Stimulated activated CD4-positive, alpha-beta T cell treated with anti-CD3 and anti-CD28 coated beads, Interleukin-4, amount 100 ng/mL, for 24 hours (primary cell): ENCODE results near the gene PRR5L.

ENCODE experiments used
- DNase-seq: peaks from one replicate; pipeline ENCODE4 v3.0.0-alpha.2; 2020

The PRR5L gene

DNA sequence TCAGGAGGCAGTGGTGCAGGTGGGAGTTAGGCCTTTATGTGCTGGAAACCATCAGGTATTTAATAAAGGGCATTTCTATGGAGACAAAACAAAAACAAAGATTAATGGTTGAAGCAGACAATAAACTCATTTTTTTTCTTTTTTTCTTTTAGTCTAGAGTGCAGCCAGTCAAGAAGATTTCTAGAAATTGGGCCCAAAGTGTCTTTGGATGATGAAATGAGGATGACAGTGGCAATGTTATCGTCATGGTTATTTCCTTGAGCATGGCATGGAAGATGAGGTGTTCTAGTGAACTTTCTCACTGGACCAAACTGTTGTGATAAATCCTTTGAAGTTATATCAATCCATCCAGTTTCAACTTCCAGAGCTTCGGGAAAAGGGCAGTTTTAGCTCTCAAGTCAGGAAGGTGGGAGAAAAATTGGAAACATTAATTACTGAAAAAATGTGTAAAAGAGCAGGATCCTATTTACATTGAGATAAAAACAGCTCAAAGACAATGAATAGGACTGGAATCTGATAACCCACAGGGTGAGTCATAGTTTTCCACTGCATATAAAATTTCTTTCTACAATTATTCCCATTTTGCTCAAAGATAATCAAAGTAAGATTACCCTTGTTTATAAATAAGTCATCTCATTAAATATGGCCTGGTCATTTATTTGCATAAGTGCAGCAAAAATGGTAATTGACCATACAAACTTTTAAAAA, 33.0 kb downstream of the PRR5L start:
- no peak for DNase-seq

DNA sequence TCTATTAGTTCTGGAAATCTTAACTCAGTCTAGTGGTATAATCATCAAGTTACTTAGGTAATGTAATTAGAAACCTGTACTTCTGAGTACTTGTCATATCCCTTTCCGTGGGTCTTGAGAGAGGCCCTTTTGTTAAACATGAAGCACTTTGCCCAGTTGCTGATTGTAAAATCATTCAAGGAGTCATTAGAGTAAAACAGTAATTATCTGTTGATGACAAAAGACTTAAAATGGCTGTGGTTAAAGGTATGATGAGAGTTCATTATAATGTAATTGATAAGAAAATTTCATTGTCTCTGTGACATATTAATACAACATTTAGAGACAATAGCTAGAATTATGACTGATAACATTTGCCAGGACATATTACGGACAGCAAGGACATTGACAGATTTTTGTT, 34.3 kb downstream of the PRR5L start:
- DNase-seq: no peak

DNA sequence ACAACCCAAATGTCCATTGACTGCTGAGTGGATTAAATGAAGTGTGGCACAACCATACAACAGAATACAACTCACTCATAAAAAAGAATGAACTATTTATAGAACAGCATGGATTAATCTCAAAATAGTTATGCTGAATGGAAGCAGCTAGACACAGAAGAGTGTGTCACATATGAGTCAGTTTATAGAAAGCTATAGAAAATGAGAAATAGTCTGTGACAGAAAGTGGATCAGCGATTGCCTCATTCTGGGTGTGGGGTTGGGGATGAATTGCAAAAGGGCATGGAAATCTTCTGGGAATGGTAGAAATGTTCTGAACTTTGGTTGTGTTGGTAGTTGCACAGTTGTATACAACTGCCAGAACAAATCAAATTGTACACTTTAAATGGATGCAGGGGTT, 37.4 kb downstream of the PRR5L start:
- DNase-seq: no peak

DNA sequence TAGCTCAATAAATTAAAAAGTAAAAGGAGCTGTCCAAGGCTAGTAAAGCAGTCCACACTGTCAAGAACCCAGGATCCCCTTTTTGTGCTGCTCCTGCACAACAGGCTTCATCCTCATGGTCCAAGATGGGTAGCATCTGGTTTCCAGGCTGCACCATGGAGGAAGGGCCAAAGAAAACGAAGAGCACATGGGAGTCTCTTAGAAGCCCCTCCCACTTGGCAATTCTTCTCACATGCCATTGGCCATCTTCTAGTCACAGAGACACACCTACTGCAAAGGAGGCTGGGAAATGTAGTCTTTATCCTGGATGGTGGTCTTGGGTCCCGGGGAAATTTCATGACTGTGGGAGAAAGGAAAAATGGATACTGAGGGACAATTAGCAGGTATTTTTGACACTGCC, 37.8 kb downstream of the PRR5L start:
- no peak for DNase-seq

DNA sequence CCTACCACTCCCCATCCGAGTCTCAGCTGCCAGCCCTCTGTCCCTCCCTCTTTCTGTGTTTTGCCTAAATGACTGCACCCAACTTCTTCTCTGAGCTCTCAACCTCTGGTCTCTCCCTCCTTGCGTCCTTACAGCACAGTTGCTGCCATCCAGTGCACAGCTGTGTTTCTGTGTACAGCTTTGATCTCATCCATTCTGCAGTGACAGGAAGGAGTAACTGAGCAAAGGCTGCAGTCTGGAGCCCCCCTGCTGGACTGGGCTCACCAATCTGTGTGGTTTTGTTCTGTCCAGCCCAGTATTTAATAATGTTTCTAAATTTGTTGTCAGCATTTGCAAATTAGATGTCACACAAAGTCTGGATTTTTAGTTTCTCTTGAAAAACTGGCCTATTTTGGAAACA, 43.8 kb downstream of the PRR5L start:
- DNase-seq: no peak

DNA sequence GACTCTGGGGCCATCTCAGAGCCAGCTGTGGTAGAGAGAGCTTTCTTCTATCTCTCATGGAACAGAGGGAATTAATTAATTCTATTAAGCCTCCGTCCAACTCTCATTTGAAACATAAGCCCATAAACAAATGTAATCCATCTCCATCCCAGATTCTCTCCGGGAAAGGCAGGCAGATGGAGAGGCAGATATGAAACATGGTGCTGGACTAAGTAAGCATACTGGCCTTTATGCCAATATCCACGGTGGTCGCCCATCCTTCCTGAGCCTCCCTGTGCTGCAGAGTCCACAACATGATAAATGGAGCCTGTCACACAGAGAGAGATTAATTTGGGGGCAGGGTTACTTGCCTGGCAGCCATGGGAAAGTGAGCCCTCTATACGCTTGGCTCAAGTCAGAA, 44.8 kb downstream of the PRR5L start:
- DNase-seq: no peak

DNA sequence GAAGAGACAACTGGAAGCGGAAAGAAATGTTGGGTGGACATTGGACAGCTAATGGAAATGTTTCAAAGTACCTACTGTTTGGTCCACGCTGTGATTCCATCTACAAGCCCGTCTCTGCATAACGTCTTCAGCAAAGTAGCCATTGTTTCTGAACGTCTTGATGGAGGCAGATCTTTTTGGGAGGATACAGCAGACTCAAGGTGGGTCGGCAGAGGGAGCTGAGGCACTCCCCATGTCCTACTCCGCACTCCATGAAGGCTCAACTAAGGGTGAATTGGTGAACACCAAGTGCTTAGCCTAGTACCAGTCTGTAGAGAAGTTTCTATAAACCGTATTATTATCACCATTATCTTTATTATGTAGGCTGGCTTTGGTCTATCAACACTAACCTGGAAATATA, 45.8 kb downstream of the PRR5L start:
- DNase-seq: no peak

DNA sequence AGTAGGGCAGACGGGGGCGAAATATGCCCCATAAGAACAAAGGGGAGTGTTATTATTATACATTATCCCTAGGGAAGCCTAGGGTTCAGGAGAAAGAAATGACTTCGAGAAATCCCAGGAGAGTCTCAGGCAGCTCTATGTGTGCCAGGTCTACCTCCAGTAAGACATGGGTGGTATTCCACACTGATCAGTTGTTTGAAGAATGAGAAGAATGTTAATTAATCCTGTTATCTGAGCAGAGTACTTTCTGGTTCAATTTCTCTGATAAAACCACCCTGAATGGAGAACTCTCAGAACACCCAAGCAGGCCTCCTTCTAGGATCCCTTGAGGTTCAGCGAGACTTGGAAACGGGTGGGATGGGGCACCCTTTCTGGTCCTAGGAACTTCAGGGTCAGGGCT, 46.2 kb downstream of the PRR5L start:
- no peak for DNase-seq

DNA sequence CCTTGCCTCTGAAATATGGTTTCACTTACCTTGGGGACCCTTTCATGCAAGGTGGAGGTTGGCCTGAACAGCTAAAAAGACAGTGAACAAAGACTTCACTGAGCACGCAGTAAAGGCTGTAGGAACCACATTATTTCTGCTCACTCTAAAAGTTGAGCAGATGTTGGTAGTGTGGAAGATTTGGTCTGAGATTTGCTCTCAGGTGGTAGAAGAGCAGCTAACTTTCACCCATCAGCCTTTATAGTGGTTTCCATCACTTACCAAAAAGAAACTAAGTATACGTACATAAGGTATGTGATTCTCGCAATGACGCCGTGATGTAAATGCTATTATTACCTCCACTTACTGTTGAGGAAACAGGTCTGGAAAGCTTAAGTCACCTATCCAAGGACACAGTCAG, 47.3 kb downstream of the PRR5L start:
- DNase-seq: no peak

DNA sequence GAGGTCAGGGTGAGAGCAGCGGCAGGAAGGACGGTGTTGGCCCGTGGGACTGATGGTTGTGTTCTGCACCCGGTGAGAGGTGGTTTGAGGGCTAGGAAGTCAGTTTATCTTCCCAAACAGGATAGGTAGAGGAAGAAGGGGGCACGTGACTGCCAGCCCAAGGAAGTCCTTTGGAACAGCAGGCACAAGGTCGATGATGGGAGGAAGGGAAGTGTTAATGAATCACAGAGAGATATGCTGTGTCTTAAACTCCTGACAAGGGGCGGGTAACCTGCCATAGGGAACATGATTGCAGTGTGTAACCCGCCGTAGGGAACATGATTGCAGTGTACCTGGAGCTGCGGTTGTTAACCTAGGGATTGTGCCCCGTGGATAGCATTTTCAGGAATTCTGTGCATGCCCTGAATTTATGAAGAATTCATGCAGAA, 49.0 kb downstream of the PRR5L start:
- DNase-seq: no peak

DNA sequence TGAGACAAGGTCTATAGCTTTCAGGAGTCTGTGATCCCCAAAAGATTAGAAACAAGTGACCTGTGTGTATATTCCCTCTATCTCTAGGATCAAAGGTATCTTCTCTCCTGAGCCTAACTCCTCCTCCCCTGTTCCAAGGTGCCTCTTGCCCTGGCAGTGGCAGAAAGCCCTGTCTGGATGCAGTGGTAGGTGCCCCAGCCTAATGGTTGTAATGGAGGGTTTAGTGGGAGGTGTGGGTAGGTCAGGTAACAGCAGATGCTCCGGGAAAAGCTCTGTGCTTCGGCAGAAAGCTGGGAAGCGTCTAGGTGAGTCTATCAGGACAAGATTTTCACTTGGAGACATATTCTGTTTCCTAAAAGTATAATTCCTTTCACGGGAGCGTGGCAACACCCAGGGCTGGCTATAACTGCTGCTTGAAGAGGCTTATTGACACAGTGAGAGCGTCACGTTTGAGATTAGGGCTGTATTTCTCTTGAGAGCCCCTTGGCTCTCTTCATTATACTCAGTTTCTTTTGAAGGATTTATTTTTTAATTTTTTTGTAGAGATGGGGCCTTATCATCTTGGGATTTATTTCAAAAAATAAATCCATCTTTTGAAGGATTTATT, 49.5 kb downstream of the PRR5L start:
- no peak for DNase-seq

DNA sequence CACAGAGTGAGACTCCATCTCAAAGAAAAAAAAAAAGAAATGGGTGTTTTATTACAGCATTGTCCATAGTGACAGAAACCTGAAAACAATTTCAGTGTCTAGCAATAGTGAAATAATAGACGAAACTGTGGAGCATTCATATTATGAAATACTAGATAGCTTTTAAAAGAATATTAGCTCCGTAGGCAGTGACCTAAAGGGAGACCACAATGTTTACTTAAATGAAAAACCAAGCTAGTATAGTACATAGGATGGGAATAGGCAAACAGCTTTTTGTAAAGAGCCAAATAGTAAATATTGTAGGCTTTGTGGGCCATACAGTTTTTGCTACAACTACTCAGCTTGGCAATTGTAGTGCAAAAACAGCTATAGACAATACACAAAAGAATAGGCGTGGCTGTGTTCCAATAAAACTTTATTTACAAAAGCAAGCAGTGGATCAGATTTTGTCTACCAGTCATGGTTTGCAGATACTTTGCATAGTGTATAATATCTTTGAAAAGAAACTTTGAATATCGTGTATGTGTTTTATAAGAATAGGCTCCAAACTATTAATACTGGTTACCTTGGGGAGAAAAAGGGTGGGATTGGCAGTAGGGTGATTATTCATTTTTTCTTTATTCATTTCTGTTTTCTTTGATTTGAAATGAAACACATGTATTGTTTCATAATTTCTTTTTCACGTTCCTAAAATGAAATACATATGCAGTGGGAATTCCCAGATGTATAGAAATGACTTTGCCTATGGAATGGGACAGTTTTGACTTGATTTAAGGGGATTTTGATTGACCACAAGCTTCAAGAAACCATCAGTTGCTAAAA, 50.7 kb downstream of the PRR5L start:
- DNase-seq: no peak

DNA sequence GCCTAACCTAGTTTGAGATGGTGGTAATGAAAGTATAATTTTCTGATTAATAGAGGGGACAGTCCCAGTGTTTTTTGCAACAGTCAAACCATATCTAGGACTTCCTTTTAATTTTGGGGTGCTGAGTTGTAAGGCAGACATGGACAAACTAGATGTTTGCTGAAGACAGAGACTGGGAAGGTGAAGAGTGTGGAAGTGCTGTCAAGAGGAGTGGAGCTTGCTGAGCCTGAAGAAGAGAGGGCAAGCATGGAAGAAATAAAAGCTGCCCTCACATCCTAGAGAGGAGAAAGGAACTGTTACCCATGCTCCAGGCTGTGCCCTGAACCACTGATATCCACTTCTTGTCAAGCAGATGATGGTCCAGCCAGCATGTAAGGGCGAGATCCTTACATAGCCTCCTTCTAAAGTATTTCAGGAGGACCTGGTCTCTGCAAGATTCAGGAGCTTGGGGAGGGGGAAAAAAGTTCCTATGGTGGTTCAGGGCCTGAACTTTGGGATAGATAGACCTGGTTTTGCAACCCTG, 51.4 kb downstream of the PRR5L start:
- DNase-seq: no peak

DNA sequence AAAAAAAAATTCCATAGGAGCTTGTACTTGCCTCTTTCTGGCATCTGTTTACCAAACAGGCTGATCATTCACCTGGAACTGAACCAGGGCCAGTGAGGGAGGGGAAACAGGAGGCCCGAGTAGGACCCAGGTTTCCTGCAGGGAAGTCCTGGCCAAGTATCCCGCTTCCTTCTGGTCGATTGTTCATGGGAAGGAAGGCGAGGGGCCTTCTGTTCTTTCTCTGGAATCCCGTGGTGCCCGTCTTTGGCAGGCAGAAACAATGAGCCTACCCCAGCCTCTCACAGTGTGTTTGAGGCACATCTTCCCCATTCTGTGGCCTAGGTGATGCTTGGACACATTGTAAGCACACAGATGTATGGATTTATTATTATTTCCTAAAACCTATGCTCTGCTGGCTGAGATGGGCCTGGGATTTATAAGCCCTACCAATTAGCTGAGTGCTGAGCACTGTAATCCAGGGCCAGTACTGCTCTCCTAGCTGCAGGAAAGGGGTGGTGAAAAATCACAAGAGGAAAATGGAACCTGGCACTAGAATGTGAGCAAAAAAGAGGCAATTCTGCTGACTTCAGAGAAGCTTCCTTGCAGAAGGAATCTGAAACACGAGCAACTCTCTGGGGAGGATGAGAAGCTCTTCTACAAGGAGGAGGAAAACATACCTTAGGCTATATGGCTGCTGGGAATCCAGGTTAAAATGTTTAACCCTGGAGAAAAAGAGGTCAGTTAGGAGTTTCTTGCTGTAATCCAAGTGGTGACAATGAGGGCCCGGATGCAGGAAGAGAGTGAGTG, 53.5 kb downstream of the PRR5L start:
- no peak for DNase-seq

DNA sequence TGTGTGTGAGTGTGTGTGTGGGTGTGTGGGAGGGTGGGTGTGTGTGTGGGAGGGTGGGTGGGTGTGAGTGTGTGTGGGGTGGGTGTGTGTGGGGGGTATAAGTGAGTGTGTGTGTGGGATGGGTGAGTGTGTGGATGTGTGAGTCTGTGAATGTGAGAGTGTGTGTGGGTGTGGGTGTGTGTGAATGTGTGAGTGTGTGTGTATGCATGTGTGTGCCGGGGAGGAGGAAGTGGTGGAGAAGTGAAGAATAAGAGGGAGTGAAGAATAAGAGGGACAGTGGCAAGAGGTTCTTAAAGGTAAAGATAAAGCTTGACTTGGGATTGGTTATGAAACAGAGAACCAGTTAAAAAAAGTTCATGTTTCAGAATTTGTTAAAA, 54.0 kb downstream of the PRR5L start:
- DNase-seq: no peak

DNA sequence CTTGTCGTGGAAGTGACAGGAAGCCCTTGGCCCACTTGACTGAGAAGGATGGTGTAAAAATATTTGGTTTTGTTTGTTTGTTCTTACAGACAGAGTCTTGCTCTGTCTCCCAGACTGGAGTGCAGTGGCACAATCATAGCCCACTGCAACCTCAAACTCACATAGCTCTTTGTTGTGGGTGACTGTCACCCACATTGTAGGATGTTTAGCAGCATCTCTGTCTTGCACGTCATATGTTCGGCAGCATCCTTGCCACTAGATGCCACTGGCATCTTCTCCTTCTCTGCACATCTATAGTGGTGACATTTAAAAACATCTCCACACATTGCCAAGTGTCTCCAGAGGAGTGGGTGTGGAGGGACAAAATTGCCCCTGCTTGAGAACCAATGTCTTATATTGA, 56.8 kb downstream of the PRR5L start:
- DNase-seq: peak; percentile 43

DNA sequence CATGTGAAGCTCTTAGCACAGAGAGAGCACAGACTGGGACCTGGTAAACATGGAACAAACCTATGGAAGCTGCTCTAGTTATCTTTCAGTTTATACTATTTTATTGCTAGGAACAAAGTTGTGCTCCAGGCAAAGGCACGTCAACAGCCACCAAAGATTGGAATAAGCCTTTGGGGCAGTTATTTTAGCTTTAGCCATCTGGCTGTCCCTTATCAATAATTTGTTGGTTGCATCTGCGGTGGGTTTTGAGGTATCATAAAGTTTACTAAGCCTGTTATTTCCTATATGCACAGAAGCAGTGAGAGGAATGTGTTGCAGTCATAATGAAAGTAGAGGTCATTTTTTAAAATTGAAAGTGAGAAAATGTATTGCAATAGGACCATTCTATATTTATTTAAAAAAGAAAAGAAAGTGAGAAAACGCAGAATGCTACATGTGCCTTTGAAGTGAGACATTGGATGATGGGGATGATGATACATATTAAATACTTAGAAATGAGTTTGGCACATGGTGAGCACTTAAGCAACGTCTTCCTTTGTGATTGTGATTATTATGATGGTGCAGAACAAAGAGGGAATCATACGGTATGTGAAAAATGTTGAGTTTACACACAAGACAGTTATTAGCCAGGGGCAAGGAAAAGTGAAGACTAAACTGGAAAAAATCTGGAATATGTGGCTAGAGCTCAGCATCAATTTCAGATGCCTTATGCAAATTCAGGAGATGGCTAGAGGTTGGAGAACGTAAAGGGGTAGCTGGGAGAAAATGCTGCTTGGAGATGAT, 58.3 kb downstream of the PRR5L start:
- DNase-seq: no peak

DNA sequence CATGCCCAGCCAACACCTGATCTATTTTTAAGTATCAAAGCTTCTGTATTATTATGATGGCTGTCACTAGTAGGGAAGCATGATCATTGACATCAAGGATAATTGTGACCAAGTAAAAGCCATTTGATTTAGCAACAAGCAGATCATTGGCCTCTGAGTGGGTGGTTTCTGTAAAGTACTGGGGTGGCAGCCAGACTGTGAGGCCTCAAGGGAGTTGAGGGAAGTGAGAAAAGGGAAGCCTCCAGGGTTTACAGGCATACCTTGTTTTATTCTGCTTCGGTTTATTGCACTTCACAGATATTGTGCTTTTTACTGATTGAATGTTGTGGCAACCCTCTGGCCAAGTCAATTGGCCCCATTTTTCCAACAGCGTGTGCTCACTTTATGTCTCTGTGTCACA, 60.1 kb downstream of the PRR5L start:
- no peak for DNase-seq

DNA sequence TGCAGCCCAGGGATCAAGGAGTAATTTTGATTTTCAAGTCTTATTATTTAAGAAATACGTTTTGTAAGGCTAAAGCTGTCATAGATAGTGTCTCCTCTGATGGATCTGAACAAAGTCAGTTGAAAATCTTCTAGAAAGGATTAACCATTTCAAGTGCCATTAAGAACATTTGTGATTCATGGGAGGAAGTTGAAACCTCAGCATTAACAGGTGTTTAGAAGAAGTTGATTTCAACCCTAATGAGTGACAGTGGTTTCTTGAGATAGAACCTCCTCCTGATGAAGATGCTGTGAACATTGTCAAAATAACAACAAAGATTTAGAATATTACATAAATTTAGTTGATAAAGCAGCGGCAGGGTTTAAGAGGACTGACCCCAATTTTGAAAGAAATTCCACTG, 61.7 kb downstream of the PRR5L start:
- DNase-seq: no peak

DNA sequence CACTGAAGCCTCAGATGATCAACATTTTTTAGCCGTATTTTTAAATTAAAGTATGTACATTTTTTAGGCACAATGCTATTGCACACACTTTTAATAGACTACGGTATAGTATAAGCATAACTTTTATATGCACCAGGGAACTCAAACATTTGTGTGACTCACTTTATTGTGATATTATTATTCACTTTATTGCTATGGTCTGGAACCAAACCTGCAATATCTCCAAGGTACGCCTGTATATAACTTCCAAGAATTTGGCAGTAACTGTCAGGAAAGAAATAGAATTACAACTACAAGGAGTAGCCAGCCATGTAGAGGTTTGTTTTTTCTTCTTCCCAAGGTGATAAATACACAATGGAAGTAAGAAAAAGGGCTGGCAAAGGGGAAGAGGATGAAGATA, 62.3 kb downstream of the PRR5L start:
- no peak for DNase-seq

DNA sequence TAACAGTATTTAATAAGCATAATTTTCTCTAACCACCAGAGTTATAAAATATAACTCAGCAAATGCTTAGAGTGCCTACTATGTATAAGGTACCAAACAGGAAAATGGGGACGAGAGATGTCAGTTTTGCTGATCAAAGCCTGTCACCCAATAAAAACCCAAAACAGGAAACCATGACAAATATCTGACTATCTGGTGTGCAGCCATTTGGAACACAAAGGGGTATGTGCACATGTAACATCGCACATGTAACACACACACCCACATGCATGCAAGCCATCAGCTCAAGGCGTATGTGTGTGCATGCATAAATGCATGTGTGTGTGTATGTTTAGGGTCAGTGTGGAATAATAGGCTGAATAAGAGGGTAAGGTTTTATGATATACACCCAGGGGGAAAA, 64.2 kb downstream of the PRR5L start:
- no peak for DNase-seq

DNA sequence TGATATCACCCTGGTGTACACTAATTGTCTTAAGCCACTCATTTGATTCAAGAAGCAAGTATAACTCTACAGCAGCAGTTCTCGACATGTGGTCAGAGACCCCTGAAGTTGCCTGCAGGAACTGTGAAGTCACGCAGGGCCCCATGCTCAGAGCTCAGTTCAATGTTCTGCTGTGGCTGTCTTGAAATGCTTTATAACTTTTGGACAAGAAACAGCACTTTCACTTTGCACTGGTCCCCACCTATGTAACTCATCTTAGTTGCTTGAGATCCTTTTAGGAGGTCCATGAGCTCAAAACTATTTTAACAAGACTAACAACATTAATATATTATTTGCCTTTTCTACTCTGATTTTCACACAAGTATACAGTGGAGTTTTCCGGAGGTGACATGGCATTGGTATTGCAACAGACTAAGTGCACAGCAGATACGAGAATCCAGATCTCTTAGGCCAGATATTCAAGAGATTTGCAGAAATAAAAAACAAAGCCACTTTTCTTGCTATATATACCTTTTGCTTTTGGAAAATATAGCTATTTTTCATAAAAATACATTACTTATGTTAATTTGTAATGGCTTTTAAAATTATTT, 64.8 kb downstream of the PRR5L start:
- no peak for DNase-seq
